HPDE6-E6E7 (cell line): Measurements from ENCODE around the gene GNB3.

Experiments used
- DNase-seq: peaks from one replicate; pipeline ENCODE4 v3.0.0; 2011; ENCODE audit warnings: missing footprints; ENCODE audit errors: extremely low spot score

Gene GNB3

DNA sequence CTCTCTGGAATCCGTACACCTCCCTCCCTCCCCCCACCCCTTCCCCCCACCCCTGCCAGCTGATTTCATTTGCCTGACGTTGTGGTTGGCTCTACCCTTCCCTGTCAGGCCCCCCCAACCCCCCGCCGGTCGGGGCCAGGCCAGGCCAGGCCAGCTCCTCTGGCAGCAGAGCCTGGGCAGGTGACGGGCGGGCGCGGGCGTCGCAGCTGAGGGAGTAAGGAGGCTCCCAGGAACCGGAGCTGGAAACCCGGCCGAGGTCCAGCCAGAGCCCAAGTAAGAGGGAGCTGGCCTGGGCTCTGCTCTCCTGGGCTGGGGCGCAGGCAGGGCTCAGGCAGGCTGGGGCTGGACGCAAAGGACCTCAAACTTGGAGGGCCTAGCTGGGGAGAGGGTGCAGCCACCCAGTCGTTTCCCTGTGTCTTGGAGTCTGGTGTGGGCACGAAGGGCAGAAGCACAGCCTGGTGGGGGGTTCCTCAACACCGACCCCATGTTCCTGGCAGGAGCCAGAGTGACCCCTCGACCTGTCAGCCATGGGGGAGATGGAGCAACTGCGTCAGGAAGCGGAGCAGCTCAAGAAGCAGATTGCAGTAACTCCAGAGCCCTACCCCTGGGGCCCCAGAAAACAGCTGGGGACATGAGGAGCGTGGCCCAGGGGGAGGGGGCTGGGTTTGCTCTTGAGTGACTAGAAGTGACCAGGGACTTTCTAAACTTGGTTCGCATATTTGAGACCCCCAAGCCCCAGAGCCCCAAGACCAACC, at the start of gene GNB3:
GNB3 (plus strand) TSS at position 165 of the 755 bp plus-strand sequence; CDS start at position 528, 363 bp downstream.
- no peak for DNase-seq

DNA sequence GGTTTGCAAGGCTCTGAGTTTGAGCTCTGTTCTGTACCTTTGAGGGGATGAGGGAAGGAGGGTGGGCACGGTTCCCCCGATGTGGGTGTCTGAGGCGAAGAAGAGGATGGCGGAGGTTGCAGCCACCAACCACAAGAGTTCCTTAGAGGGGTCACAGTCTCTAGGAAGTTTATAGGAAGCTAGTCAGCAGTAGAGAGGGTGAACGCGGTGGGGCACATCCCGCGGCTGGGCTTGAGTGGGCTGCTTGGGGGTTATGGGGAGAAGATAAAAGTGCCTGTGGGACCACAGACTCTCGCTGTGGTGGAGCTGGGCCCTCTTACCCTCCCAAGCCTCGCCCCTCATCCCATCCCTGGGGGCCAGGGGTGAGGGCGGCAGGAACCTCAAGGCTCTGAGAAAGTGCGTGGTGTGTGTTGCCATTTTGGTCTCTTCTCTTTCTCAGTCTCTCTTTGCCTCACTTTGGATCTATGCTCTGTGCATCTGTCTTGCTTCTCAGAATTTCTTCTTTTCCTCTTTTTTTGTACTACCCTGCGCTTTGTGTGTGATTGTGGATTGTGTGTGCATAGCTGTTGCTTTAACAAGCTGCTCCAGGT, 48.7 kb upstream of the GNB3 start:
- DNase-seq: no peak

DNA sequence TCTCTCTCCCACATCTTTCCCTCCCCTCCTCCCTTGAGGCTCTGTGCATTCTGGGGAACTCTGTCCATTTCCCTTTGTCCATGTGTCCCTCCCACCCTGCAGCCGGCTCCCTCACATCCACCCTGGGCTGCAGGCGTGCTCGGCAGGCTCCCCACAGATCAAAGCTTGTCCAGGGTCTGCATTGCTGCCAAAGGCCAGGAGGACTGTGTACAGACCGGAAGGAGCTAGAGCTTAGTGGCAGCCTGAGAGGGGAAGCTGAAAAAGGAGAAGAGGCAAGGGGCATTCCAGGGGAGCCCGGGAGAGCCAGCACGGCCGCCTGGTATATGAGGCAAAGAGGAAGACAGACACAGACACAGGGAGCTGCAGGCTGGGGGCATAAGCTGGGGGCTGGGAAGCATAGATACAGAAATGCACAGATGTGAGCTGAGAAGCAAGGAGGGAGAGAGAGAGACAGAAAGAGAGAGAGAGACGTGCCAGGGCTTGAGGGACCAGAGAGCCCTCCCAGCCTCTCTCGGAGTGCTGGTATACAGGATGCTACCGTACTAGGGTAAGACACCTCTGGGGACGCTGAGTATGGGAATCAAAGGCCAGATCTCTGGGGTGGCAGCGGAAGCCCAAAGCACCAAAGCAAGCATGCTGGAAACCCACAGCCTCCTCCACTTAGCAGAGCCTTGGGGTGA, 48.1 kb upstream of the GNB3 start:
- no peak for DNase-seq

DNA sequence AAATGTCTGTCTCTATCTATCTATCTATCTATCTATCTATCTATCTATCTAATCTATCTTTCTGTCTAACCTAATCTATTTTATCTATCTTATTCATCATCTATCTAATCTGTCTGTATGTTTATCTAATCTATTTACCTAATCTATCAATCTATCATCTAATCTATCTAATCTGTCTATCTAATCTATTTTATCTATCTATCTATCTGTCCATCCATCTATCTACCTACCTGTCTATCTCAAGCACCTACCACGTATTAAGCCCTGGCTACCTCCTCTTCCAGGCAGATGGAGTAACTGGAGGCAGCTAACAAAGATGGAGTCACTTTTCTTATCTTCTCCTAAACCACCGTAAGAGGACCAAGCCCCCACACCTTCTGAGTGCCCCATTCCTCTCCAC, 45.6 kb upstream of the GNB3 start:
- no peak for DNase-seq

DNA sequence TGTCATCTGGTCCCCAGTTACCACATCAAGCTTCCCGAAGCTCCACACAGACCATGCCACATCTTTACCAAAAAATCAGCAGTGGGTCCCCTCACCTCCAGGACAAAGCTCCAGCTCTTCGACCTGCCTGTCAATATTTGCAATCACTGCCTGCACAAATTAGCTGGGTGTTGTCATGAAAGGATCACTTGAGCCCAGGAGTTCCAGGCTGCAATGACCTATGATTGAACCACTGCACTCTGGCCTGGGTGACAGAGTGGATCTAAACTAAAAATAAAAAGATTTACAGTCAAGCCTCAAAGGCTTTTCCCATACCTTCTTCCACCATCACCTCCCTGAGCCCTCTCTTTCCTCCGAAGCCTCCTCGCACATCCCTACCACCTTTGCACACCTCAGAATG, 44.1 kb upstream of the GNB3 start:
- DNase-seq: no peak

DNA sequence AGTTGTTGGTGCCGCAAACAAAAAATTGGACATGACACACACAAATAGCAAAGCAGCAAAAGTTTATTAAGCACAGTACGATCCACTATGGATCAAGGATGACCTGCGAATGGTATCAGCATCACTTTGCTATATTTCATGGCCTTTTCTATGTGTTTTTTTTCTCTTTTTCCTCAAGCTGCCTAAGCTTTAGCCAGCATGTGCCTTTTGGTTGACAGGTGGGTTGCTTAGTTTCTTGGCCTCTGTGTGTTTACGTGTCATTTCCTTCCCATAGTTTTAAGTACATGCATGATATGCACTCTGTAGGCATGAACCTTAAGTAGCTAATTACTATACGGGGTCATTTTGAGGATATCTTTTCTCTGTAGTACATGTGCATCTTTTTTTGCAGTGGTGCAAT, 41.6 kb upstream of the GNB3 start:
- no peak for DNase-seq

DNA sequence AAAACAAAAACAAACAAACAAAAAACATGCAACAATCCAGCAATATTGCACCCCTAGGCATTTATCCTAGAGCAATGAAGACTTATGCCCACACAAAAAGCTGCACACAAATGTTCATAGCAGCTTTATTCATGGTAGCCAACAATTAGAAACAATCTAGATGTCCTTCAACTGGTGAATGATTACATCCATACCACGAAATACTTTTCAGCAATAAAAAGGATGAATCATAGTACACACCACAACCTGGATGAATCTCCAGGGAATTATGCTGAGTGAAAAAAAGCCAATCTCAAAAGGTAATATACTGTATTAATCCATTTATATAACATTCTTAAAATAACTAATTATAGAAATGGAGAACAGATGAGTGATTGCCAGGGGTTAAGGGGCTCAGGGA, 33.6 kb upstream of the GNB3 start:
- DNase-seq: no peak

DNA sequence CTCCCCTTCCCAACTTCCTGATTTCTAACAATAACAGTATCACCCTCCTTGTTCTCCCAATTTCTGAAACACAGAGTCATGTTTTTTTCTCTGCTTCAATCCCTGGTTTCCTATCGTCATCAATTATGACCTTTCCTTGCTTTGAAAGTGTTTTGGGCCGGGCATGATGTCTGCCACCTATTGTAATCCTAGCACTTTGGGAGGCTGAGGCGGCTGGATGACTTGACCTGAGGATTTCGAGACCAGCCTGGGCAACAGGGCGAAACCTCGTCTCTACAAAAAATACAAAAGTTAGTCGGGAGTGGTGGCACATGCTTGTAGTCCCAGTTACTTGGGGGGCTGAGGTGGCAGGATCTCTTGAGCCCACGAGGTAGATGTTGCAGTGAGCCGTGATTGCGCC, 31.7 kb upstream of the GNB3 start:
- DNase-seq: no peak

DNA sequence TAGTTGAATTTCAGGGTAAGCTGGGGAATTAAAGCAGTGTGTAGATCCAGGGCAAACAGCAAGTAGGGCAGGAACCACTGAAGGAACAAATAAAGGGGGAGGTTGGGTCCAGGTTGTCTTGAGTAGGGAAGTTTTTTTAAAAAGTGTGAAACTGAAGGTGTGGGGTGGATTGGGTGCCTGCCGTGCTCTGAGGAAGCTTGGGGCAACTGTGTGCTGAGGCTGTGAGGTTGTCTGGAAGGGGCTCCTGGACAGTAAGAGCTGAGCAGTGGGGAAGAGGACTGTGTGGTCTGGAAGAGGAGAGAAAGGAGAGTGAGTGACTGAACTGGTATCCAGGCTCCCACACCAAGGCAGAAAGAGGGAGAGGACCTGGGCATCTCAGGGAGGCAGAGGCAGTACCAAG, 30.0 kb upstream of the GNB3 start:
- no peak for DNase-seq

DNA sequence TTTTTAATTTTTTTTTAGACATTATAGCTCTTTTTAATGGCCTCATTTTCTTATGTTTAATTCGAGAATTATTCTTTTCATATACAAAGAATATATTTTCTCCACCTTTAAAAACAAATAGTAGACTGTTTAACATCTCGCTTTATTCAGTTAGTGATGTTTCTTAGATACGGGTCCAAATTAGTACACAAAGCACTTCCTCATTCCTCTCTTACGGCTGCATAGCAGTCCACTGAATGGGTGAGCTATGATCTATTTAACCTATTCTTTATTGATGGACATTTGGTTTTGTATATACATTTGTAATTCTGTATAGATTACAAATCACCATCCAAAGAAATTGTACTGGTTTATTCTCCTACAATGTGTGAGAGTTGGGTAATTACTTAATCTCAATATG, 27.4 kb upstream of the GNB3 start:
- no peak for DNase-seq

DNA sequence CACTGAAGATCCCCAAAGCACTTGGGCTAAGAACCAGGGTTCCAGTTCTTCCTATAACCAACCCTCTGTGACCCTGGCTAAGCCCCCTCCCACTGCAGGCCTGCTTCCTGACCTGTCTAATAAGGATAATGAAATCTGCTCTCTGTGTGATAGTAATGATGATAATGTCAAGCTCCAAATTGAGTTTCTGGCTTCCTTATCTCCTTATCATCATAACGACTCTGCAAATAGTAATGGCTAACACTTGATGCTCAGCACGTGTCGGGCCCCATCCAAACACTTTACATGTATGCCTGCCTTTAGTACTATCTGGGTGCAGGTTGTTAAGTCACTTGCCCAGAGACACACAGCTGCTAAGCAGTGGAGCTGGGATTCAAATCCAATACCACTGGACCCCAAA, 24.1 kb upstream of the GNB3 start:
- no peak for DNase-seq

DNA sequence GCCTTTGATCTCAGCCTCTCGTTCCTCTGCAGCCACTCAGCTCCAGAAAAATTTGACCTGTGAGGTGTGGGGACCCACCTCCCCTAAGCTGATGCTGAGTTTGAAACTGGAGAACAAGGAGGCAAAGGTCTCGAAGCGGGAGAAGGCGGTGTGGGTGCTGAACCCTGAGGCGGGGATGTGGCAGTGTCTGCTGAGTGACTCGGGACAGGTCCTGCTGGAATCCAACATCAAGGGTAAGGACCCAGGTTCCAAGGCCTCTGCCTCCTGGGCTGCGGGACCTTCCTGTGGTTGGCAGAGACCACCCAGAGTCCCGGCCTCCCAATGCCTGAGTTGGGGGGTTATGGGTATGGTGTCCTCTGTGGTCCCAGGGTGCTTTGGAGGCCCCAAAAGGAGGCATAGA, 23.6 kb upstream of the GNB3 start:
- no peak for DNase-seq

DNA sequence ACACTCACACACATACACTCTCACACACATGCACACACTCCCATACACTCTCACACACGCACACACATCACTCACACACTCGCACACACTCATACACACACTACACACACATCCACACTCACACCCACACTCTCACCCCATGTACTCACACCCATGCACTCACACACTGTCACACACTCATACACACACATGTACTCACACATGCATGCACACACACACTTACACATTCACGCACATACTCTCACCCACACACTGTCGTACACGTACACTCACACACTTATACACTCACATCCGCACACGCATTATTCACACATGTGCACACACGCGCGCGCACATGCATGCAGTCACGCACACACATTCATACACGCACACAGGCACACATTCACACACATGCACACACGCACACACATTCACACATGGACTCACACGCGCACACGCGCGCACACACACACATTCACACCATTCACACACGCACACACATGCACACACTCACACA, 23.0 kb upstream of the GNB3 start:
- no peak for DNase-seq

DNA sequence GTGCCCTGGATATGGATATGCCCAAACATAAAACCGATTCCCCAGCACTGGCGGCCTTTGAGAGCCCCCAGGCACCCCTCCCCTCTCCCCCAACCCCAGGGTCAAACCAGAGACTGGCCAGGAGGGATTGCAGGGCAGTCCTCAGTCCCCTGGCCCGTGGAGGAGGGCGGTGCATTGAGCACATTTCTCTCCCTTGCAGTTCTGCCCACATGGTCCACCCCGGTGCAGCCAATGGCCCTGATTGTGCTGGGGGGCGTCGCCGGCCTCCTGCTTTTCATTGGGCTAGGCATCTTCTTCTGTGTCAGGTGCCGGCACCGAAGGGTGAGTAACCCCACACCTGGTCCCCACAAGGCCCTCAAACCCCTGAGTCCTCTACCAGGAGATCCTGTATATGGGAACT, 22.5 kb upstream of the GNB3 start:
- no peak for DNase-seq

DNA sequence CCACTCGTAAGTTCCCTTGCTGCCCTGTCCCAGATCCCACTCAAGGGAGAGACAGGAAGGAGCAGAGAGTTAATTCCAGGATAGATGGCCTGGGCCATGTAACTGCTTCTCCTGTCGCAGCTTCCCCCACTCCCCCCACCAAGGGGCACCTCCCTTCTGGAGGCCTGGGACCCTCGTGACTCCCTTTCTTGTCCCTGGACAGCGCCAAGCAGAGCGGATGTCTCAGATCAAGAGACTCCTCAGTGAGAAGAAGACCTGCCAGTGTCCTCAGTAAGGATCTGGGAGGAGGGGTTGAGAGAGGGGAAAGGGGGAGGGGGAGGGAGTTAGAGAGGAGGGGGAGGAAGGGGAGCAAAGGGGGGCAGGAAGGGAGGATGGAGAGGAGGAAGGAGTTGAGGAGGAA, 22.1 kb upstream of the GNB3 start:
- no peak for DNase-seq

DNA sequence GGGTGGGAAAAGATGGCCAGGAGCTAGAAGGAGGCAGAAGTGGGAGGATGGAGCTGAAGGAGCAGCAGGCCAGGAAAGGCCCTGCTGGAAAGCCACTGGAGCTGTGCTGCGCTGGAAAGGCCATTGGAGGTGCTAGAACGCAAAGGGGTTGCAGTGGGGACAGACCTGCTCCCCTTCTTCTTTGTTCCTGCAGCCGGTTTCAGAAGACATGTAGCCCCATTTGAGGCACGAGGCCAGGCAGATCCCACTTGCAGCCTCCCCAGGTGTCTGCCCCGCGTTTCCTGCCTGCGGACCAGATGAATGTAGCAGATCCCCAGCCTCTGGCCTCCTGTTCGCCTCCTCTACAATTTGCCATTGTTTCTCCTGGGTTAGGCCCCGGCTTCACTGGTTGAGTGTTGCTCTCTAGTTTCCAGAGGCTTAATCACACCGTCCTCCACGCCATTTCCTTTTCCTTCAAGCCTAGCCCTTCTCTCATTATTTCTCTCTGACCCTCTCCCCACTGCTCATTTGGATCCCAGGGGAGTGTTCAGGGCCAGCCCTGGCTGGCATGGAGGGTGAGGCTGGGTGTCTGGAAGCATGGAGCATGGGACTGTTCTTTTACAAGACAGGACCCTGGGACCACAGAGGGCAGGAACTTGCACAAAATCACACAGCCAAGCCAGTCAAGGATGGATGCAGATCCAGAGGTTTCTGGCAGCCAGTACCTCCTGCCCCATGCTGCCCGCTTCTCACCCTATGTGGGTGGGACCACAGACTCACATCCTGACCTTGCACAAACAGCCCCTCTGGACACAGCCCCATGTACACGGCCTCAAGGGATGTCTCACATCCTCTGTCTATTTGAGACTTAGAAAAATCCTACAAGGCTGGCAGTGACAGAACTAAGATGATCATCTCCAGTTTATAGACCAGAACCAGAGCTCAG, 21.4 kb upstream of the GNB3 start:
- DNase-seq: no peak

DNA sequence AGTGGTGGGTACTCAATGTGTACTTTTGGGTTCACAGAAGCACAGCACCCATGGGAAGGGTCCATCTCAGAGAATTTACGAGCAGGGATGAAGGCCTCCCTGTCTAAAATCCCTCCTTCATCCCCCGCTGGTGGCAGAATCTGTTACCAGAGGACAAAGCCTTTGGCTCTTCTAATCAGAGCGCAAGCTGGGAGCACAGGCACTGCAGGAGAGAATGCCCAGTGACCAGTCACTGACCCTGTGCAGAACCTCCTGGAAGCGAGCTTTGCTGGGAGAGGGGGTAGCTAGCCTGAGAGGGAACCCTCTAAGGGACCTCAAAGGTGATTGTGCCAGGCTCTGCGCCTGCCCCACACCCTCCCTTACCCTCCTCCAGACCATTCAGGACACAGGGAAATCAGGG, 20.6 kb upstream of the GNB3 start:
- DNase-seq: no peak

DNA sequence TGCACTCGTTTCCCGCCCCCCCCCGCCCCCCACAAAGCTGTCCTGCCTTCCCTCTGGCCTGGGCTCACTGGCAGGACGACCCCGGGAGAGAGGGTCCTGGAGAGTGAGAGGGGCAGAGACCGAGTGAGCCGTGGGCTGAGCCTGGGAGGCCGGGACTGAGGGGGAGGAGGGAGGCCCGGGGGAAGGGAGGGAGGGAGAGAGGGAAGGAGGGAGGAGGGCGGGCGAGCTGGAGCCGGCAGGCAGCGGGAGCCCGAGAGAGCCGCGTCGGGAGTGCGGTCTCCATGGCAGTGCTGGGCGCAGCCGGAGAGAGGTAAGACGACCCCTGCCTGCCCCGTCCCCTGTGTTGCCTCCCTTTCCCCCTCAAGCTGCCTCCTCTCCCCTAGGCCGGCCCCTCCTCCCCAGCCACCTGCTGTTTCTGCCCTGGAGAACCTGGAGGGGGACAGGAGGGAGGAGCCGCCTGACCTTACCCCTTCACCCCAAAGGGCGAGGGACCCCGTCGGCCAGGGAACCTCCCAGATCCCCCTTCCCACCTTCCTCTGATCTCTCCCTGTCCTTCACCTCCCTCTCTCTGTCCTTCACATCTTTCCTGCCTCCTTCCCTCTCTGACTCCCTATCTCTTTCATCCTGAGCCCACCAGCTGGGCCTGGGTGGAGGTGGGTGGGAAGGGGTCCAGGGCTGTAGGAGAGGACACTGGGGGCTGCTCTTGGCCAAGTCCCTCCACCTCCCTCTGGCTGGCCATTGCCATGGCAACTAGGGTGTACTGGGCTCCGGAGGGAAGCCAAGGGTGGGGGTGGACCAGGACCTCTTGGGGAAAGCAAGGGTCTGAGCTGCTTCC, 18.9 kb upstream of the GNB3 start, which contains the start of gene GPR162:
GPR162 (plus strand) TSS at position 231 of the 835 bp plus-strand sequence. CDS start 2,078 bp downstream, outside the sequence.
- DNase-seq: no peak

DNA sequence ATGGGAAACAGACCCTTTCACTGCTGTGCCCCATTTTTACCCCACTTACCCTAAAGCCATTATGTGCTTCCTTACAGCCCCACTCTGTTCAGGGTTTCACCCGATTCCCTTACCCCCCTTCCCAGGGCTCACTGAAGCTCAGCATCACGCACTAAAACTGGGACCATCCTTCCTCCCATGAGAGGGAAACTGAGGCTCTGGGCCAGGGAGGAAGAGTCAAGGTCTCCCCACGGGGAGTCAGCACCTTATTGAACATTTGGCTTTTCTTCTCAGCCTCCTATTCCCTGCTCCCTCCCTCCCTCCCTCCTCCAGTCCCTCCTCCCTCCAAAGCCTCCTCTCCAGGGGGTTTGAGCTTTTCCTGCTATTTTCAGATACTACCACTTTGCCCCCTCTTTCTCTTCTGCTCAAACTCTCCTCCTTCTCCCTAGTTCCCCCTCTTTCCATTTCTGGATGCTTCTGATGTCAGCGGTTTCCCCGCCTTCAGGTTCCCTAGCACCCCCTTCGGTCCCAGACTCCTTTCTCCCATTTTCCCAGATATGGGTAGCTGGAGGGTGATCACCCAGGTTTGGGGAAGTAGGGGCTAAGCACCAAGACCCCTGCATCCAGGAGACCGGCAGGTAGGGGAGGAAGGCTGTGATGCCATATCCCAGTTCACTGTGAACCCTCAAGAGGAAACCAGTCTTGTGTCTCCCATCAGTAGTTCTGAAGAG, 18.1 kb upstream of the GNB3 start:
- no peak for DNase-seq
